ENCODE results near the gene MAGEF1. TPM values are rescaled to one million over a fixed set of nuclear protein-coding genes. Genes with fewer than 3 reads are reported as not detected.
"Not testable (repeated sequence)": the region's sequence is repeated elsewhere in the genome, so short reads cannot be mapped to it uniquely, and the experiment has no call there.

MAGEF1 gene
- total and polyA plus RNA-seq, 10 donors = 16.5 to 42.1 (median 20.8) TPM

DNA sequence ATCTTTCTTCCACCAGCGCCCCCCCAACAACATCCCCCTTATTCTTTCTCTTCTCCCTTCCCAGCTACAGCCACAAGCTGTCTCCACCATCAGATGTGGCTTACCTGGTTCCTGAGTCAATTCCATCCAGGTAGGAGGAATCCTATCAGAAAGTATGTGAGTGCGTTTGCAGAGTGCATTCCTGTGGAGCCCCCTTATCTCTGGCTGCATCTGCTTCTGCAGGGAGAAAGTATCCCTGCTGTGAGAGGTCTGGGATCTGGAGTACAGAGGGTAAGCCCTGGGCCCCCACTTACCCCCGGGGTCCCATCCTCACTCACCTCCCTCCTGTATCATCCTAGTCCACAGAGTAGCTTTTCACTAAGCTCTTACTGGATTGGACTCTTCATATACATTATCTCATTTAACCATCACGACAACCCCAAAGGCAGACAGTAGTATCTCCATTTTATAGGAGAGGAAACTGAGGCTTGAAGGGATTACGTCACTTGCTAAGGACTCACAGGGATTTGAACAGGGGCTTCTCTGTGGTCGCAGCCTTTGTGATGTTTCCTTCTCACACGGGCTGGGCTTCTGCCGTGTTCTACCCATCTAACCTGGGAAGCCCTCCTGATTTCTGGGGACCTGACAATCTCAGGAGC, 22.2 kb upstream of the MAGEF1 start:
- no peak overlapping the region for H3K4me3 ChIP-seq
- WGBS, 5 donors = 85 to 92% (median 92%) methylated on average over 8 of the region's 8 CpGs
- intact Hi-C loops (cut with DNase I; ENCODE audit: low total_unique reads) = no loop called here
- H3K4me1 ChIP-seq = peaks cover 0 to 4% (median 0%) of the 10 kb centered on the region in 6 donors
- no peak overlapping the region for H3K27ac ChIP-seq
- TF ChIP-seq, protein P1, sequence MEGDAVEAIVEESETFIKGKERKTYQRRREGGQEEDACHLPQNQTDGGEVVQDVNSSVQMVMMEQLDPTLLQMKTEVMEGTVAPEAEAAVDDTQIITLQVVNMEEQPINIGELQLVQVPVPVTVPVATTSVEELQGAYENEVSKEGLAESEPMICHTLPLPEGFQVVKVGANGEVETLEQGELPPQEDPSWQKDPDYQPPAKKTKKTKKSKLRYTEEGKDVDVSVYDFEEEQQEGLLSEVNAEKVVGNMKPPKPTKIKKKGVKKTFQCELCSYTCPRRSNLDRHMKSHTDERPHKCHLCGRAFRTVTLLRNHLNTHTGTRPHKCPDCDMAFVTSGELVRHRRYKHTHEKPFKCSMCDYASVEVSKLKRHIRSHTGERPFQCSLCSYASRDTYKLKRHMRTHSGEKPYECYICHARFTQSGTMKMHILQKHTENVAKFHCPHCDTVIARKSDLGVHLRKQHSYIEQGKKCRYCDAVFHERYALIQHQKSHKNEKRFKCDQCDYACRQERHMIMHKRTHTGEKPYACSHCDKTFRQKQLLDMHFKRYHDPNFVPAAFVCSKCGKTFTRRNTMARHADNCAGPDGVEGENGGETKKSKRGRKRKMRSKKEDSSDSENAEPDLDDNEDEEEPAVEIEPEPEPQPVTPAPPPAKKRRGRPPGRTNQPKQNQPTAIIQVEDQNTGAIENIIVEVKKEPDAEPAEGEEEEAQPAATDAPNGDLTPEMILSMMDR (IDR thresholded peaks at IDR 0.05 in 8 of 11, conservative IDR thresholded peaks at IDR 0.05 in 3 of 11) = no peak
- TF ChIP-seq POLR2A (IDR thresholded peaks at IDR 0.05) = no peak
- no peak for TF ChIP-seq POLR2AphosphoS5 (IDR thresholded peaks at IDR 0.05)
- no peaks in the 10 kb centered on the region for H3K9me3 ChIP-seq
- H3K27me3 ChIP-seq (replicated peaks in 1 of 7) = peaks cover 0 to 14% (median 0%) of the 10 kb centered on the region in 7 donors
- H3K36me3 ChIP-seq = no peaks in the 10 kb centered on the region
- DNase-seq = peak; percentile 12

DNA sequence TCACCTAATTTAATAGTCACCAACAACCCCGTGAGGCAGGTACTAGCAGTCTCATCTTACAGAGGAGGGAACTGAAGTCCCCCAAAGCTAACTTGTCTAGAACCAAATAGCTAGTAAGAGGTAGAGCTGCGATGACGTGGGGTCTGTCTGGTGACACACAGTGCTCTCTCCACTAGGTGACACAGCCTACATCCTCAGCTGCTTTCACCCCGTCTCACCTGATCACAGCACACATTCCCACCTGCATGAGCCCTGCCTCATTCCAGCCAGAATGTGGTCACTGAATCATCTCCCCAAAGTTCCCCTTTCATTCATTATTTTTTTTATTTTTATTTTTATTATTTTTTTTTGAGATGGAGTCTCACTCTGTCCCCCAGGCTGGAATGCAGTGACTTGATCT, 21.3 kb upstream of the MAGEF1 start:
- H3K36me3 ChIP-seq = no peaks in the 10 kb centered on the region
- no peak overlapping the region for H3K27ac ChIP-seq
- H3K4me3 ChIP-seq = no peak overlapping the region
- peaks cover 0 to 1% (median 0%) of the 10 kb centered on the region in 6 donors for H3K4me1 ChIP-seq
- H3K27me3 ChIP-seq (replicated peaks in 1 of 7) = peaks cover 0 to 13% (median 0%) of the 10 kb centered on the region in 7 donors
- intact Hi-C loops (cut with DNase I; ENCODE audit: low total_unique reads) = no loop called here
- no peaks in the 10 kb centered on the region for H3K9me3 ChIP-seq
- 67 to 91% (median 87%) methylated on average over 4 of the region's 4 CpGs for WGBS, 5 donors
- no peak for DNase-seq
- TF ChIP-seq POLR2AphosphoS5 (IDR thresholded peaks at IDR 0.05) (no peak), POLR2A (IDR thresholded peaks at IDR 0.05) (no peak)
- TF ChIP-seq, protein P1 (IDR thresholded peaks at IDR 0.05 in 8 of 11, conservative IDR thresholded peaks at IDR 0.05 in 3 of 11) = no peak

DNA sequence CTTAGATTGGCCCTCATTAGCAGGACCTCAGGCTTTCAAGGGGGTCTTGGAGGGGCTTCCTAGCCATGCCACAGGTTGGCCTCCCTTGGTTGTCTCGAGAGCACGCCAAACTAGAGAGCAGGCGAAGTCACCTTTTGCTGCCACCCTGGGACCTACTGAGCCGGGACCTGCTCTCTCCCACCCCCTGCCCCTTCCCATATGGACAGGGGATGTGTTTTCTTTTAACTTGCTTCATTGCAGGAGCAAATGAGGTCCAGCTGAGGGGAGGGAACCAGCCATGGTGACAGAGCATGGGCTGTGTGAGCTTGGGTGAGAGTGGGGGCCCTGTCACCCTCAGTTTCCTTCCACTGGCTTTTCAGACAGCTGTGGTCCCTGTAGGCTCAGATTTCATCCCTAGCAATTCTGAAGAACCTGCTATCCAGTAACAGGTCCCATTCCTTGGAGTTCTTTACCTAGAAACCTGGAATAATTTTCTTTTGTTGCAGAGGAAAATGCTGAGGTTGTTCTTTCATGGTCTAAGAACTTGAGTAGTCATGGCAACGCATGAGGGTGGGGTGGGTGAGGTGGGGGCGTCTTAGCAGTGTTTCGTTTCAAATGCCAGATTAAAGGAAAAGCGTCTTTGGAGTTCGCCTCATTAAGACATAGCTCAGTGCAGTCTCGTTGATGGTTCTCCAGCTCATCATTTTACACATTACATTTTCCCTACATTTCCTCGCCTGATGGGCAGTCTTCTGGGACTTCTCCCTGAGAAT, 20.1 kb upstream of the MAGEF1 start:
- WGBS, 5 donors = 74 to 88% (median 80%) methylated on average over 11 of the region's 11 CpGs
- H3K27me3 ChIP-seq (replicated peaks in 1 of 7) = peaks cover 0 to 7% (median 0%) of the 10 kb centered on the region in 7 donors
- intact Hi-C loops (cut with DNase I; ENCODE audit: low total_unique reads) = no loop called here
- H3K9me3 ChIP-seq = no peaks in the 10 kb centered on the region
- H3K4me3 ChIP-seq = no peak overlapping the region
- H3K4me1 ChIP-seq = peaks cover 0 to 8% (median 0%) of the 10 kb centered on the region in 6 donors
- peak; percentile 54 for DNase-seq
- TF ChIP-seq POLR2A (IDR thresholded peaks at IDR 0.05) = no peak
- TF ChIP-seq, protein P1 (IDR thresholded peaks at IDR 0.05 in 8 of 11, conservative IDR thresholded peaks at IDR 0.05 in 3 of 11) = no peak
- H3K36me3 ChIP-seq = no peaks in the 10 kb centered on the region
- no peak overlapping the region for H3K27ac ChIP-seq

DNA sequence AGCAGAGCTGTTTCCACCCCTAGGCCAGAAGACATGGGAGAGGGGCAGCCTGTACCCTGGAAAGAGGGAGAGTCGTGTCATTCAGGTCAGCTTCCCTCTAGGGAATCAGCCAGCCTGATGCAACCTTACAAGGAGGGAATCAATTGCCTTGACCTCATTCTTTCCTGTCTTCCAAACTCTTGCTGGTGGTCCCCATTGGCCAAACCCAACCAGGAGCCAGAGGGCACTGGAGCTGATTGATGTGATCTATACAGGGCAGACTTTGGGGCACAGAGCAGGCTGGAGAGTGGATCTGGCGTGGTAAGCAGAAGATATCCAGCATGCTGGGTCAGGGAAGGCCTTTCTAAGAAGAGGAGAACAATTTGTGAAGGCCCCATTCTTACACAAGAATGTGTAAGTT, 19.1 kb upstream of the MAGEF1 start:
- Histone ChIP-seq H3K4me3 (no peak overlapping the region), H3K9me3 (no peaks in the 10 kb centered on the region), H3K4me1 (peaks cover 0 to 9% (median 0%) of the 10 kb centered on the region in 6 donors), H3K27ac (no peak overlapping the region), H3K36me3 (no peaks in the 10 kb centered on the region), H3K27me3 (replicated peaks in 1 of 7) (peaks cover 0 to 7% (median 0%) of the 10 kb centered on the region in 7 donors)
- 83 to 98% (median 94%) methylated on average over 2 of the region's 2 CpGs for WGBS, 5 donors
- DNase-seq = no peak
- intact Hi-C loops (cut with DNase I; ENCODE audit: low total_unique reads) = no loop called here
- TF ChIP-seq POLR2A (IDR thresholded peaks at IDR 0.05) = no peak
- TF ChIP-seq POLR2AphosphoS5 (IDR thresholded peaks at IDR 0.05) = no peak
- TF ChIP-seq, protein P1 (IDR thresholded peaks at IDR 0.05 in 8 of 11, conservative IDR thresholded peaks at IDR 0.05 in 3 of 11) = no peak

DNA sequence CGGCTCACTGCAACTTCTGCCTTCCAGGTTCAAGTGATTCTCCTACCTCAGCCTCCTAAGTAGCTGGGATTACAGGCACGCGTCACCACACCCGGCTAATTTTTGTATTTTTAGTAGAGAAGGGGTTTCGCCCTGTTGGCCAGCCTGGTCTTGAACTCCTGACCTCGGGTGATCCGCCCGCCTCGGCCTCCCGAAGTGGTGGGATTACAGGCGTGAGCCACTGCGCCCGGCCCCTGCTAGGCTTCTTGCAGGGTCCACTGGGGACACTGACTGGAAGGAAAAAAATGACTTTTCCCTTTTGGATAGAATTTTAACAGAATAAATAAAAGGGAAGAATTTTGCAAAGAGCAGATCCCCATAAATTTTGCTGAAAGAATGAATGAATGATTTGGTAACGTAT, 17.3 kb upstream of the MAGEF1 start:
- H3K9me3 ChIP-seq; H3K4me3 ChIP-seq; intact Hi-C loops (cut with DNase I; ENCODE audit: low total_unique reads); H3K27me3 ChIP-seq (replicated peaks in 1 of 7); H3K4me1 ChIP-seq; H3K27ac ChIP-seq; H3K36me3 ChIP-seq: not testable (repeated sequence)
- WGBS, 5 donors = 92 to 99% (median 95%) methylated on average over 14 of the region's 14 CpGs
- peak; percentile 68 for DNase-seq
